Measurements from ENCODE around the gene PAM. TPM values are rescaled to one million over a fixed set of nuclear protein-coding genes. Genes with fewer than 3 reads are reported as not detected.
A peak's percentile ranks its signal among the peaks of the same experiment; 100 is the strongest.

The PAM gene
- total and polyA plus RNA-seq, 11 donors = 569 to 1,548 (median 1,087) TPM

GRCh38 chr5:102798104-102798785, 43.1 kb downstream of the PAM start:
- H3K4me1 ChIP-seq = peaks cover 16 to 73% (median 44%) of the 10 kb centered on the region in 12 donors

GRCh38 chr5:102799017-102799416, 43.9 kb downstream of the PAM start:
- TF ChIP-seq POLR2A (IDR thresholded peaks at IDR 0.05) (no peak), CTCF (IDR thresholded peaks at IDR 0.05) (no peak)
- 12 to 19% (median 12%) methylated on average over 2 of the region's 2 CpGs for WGBS, 4 donors
- H3K9me3 ChIP-seq = no peaks in the 10 kb centered on the region
- DNase-seq = no peak
- intact Hi-C loops (cut with DNase I) = loop anchor here in 6 of 10 donors (5.0 to 10.0 kb wide), 3 partner anchors 63 to 68 kb away; no protein-coding TSS in a partner anchor
- H3K36me3 ChIP-seq = no peaks in the 10 kb centered on the region
- no peak overlapping the region for H3K4me3 ChIP-seq
- peak in 3 of 4 donors; percentile 70 to 83 (median 83) for ATAC-seq
- no peaks in the 10 kb centered on the region for H3K27me3 ChIP-seq
- H3K4me1 ChIP-seq = peaks cover 16 to 71% (median 44%) of the 10 kb centered on the region in 12 donors
- peak overlapping the region in 9 of 12 donors; percentile 6 to 69 (median 49) for H3K27ac ChIP-seq

More at GRCh38 chr5:102798104-102798785, 43.1 kb downstream of the PAM start:
- no peak for ATAC-seq
- peak overlapping the region in 9 of 12 donors; percentile 6 to 69 (median 49) for H3K27ac ChIP-seq
- no peaks in the 10 kb centered on the region for H3K36me3 ChIP-seq
- H3K27me3 ChIP-seq = no peaks in the 10 kb centered on the region
- TF ChIP-seq CTCF (IDR thresholded peaks at IDR 0.05) = no peak
- no peak for TF ChIP-seq POLR2A (IDR thresholded peaks at IDR 0.05)
- WGBS, 4 donors = 74 to 91% (median 77%) methylated on average over 5 of the region's 5 CpGs
- H3K4me3 ChIP-seq = no peak overlapping the region
- no peak for DNase-seq
- intact Hi-C loops (cut with DNase I) = loop anchor here in 6 of 10 donors (5.0 to 10.0 kb wide), 3 partner anchors 64 to 69 kb away; no protein-coding TSS in a partner anchor
- H3K9me3 ChIP-seq = no peaks in the 10 kb centered on the region

GRCh38 chr5:102800427-102800826, 45.3 kb downstream of the PAM start:
- intact Hi-C loops (cut with DNase I) = no loop called here
- peak overlapping the region in 9 of 12 donors; percentile 11 to 69 (median 47) for H3K27ac ChIP-seq
- no peaks in the 10 kb centered on the region for H3K27me3 ChIP-seq
- peaks cover 16 to 60% (median 40%) of the 10 kb centered on the region in 12 donors for H3K4me1 ChIP-seq
- H3K4me3 ChIP-seq = no peak overlapping the region
- H3K36me3 ChIP-seq = no peaks in the 10 kb centered on the region
- no peaks in the 10 kb centered on the region for H3K9me3 ChIP-seq
- TF ChIP-seq POLR2A (IDR thresholded peaks at IDR 0.05) (no peak), CTCF (IDR thresholded peaks at IDR 0.05) (no peak)
- DNase-seq (no peak), ATAC-seq (no peak)
- WGBS, 4 donors = 58 to 68% (median 65%) methylated on average over 2 of the region's 2 CpGs

- no peak overlapping the region for H3K4me3 ChIP-seq
- WGBS, 4 donors = 14 to 23% (median 20%) methylated on average over 3 of the region's 3 CpGs
These were observed 46.3 kb downstream of the PAM start for GRCh38 chr5:102801371-102801770.

More at GRCh38 chr5:102801371-102801770, 46.3 kb downstream of the PAM start:
- Histone ChIP-seq H3K36me3 (no peaks in the 10 kb centered on the region), H3K27ac (peak overlapping the region in 7 of 12 donors; percentile 5 to 69 (median 47)), H3K4me1 (peaks cover 16 to 57% (median 37%) of the 10 kb centered on the region in 12 donors), H3K9me3 (no peaks in the 10 kb centered on the region), H3K27me3 (no peaks in the 10 kb centered on the region)
- DNase-seq = no peak
- ATAC-seq = no peak
- intact Hi-C loops (cut with DNase I) = no loop called here
- TF ChIP-seq CTCF (IDR thresholded peaks at IDR 0.05) (no peak), POLR2A (IDR thresholded peaks at IDR 0.05) (no peak)

All from heart left ventricle (tissue), 16 donors.